Keratinocyte (primary cell): ENCODE results near the gene CHRNA5. TPM values are rescaled to one million over a fixed set of nuclear protein-coding genes. Genes with fewer than 3 reads are reported as not detected.

Experiments
- DNase-seq: peaks from one replicate; pipeline ENCODE4 v3.0.0-alpha.2; 2011; ENCODE audit warnings: low read depth, missing footprints, low spot score
- FAIRE-seq: peaks from 2 replicates; lab custom pipeline; 2011; peaks lifted over from hg19 to GRCh38; lab: Jason Lieb, UNC
- H2AFZ ChIP-seq: 2 replicates; pipeline ENCODE4 v1.6.0; 2012; ENCODE audit warnings: low read length, control low read depth, inconsistent platforms; ENCODE audit not compliant: control insufficient read depth
- H3K27ac ChIP-seq: 2 replicates; pipeline ENCODE4 v1.5.1; 2011; ENCODE audit warnings: low read length; ENCODE audit not compliant: control insufficient read depth, insufficient read depth
- H3K27me3 ChIP-seq: 3 replicates; pipeline ENCODE4 v1.6.0; 2011; ENCODE audit warnings: low read length; ENCODE audit not compliant: control insufficient read depth, insufficient read depth; ENCODE audit errors: extremely low read depth
- H3K36me3 ChIP-seq, 2 experiments: 2 replicates in 1 of 2; 3 replicates in 1 of 2; pipeline ENCODE4 v1.5.1; 2011; ENCODE audit warnings: low read length in 2 of 2, mild to moderate bottlenecking in 1 of 2; ENCODE audit not compliant: control insufficient read depth in 2 of 2, insufficient read depth in 2 of 2; ENCODE audit errors: extremely low read depth in 1 of 2
- H3K4me1 ChIP-seq: 3 replicates; pipeline ENCODE4 v1.5.1; 2011; ENCODE audit warnings: low read length; ENCODE audit not compliant: control insufficient read depth, insufficient read depth; ENCODE audit errors: extremely low read depth
- H3K4me2 ChIP-seq: 3 replicates; pipeline ENCODE4 v1.6.0; 2011; ENCODE audit warnings: low read depth, low read length; ENCODE audit not compliant: control insufficient read depth, insufficient read depth; ENCODE audit errors: extremely low read depth
- H3K4me3 ChIP-seq, 3 experiments: fragments of 200-600 bp in 1 of 3; sonication (generic) in 1 of 3; 2 replicates in 2 of 3; 3 replicates in 1 of 3; pipeline ENCODE4 v1.5.1; 2011 to 2016; ENCODE audit warnings: low read length in 3 of 3, mild to moderate bottlenecking in 3 of 3, control low read depth in 2 of 3, inconsistent platforms in 1 of 3, low read depth in 1 of 3, mixed read lengths in 1 of 3, mixed run types in 1 of 3, moderate library complexity in 1 of 3; ENCODE audit not compliant: control insufficient read depth in 2 of 3, insufficient read depth in 2 of 3; ENCODE audit errors: extremely low read depth in 1 of 3
- H3K79me2 ChIP-seq: 2 replicates; pipeline ENCODE4 v1.6.0; 2012; ENCODE audit warnings: low read length; ENCODE audit not compliant: control insufficient read depth, insufficient read depth
- H3K9ac ChIP-seq: 3 replicates; pipeline ENCODE4 v1.6.0; 2011; ENCODE audit warnings: low read length; ENCODE audit not compliant: control insufficient read depth, insufficient read depth; ENCODE audit errors: extremely low read depth
- H3K9me1 ChIP-seq: 3 replicates; pipeline ENCODE4 v1.6.0; 2011; ENCODE audit warnings: low read length; ENCODE audit not compliant: control insufficient read depth, insufficient read depth; ENCODE audit errors: extremely low read depth
- H3K9me3 ChIP-seq: 2 replicates; pipeline ENCODE4 v1.5.1; 2012; ENCODE audit warnings: low read depth, low read length; ENCODE audit not compliant: control insufficient read depth
- H4K20me1 ChIP-seq: 3 replicates; pipeline ENCODE4 v1.6.0; 2011; ENCODE audit warnings: low read length; ENCODE audit not compliant: control insufficient read depth, insufficient read depth; ENCODE audit errors: extremely low read depth
- CTCF ChIP-seq, 3 experiments: IDR thresholded peaks in 1 of 3; conservative IDR thresholded peaks in 1 of 3; optimal IDR thresholded peaks in 1 of 3; 2 replicates in 2 of 3; 3 replicates in 1 of 3; pipeline versions ENCODE3 to v1.5.1; 2011; ENCODE audit warnings: low read length in 3 of 3, mild to moderate bottlenecking in 3 of 3, moderate library complexity in 2 of 3, control low read depth in 1 of 3, inconsistent platforms in 1 of 3; ENCODE audit not compliant: insufficient read depth in 2 of 3; ENCODE audit errors: extremely low read depth in 1 of 3
- EZH2 ChIP-seq: IDR thresholded peaks from one replicate; pipeline ENCODE4 v1.6.1; 2012; ENCODE audit warnings: inconsistent platforms, mild to moderate bottlenecking, low read length, moderate library complexity
- dilution Hi-C: fragments of 300-500 bp; cut with MboI; formaldehyde crosslinking; loops from one replicate; pipeline ENCODE4 v1.7.0; 2020; ENCODE audit warnings: low sequenced_read_pairs; ENCODE audit not compliant: extremely low pct_ligation_motif_present
- polyA plus RNA-seq, 5 experiments: library from polyadenylated mRNA; depleted of rRNA in 3 of 5; stranded (reverse) in 3 of 5; stranded (forward) in 1 of 5; unstranded in 1 of 5; fragments of >200 nt; gene quantifications; 1 replicate in 1 of 5; 2 replicates in 3 of 5; 3 replicates in 1 of 5; pipeline versions ENCODE4 v1.2.1 to v1.2.3, GENCODE V29; 2011 to 2012; ENCODE audit warnings: missing spikeins in 2 of 5, low read depth in 1 of 5, low replicate concordance in 1 of 5

CHRNA5 gene
- polyA plus RNA-seq, 1 donor (not counting 4 experiments of a cell fraction or from before 2014, with no cell fraction given) = 10.0 TPM

GRCh38 chr15:78630886-78631633, 65.7 kb downstream of the CHRNA5 start:
- dilution Hi-C loops = no loop called here
- no peak for DNase-seq
- Histone ChIP-seq H3K79me2 (no peaks in the 10 kb centered on the region), H3K9me1 (no peaks in the 10 kb centered on the region), H3K9me3 (peaks cover 5% of the 10 kb centered on the region), H4K20me1 (no peaks in the 10 kb centered on the region), H3K36me3 (no peaks in the 10 kb centered on the region), H3K4me1 (peaks cover 16% of the 10 kb centered on the region), H3K9ac (no peak overlapping the region), H3K4me2 (no peak overlapping the region), H3K27me3 (peaks cover 5% of the 10 kb centered on the region), H3K27ac (no peak overlapping the region), H3K4me3 (no peak overlapping the region), H2AFZ (no peak overlapping the region)
- TF ChIP-seq EZH2 (no peak), CTCF (optimal IDR thresholded peaks at IDR 0.05 in 1 of 3, IDR thresholded peaks at IDR 0.05 in 1 of 3, conservative IDR thresholded peaks at IDR 0.05 in 1 of 3; ENCODE audit: extremely low read depth in 1 of 3, insufficient read depth in 2 of 3, low read length in 3 of 3) (no peak)
- no peak for FAIRE-seq

GRCh38 chr15:78633348-78633747, 68.0 kb downstream of the CHRNA5 start:
- dilution Hi-C loops = no loop called here

More at GRCh38 chr15:78633348-78633747, 68.0 kb downstream of the CHRNA5 start:
- no peak for TF ChIP-seq CTCF (optimal IDR thresholded peaks at IDR 0.05 in 1 of 3, IDR thresholded peaks at IDR 0.05 in 1 of 3, conservative IDR thresholded peaks at IDR 0.05 in 1 of 3; ENCODE audit: extremely low read depth in 1 of 3, insufficient read depth in 2 of 3, low read length in 3 of 3)
- TF ChIP-seq EZH2 = no peak
- Histone ChIP-seq H2AFZ (no peak overlapping the region), H3K79me2 (no peaks in the 10 kb centered on the region), H3K9ac (no peak overlapping the region), H3K27ac (no peak overlapping the region), H3K4me3 (no peak overlapping the region), H3K4me2 (no peak overlapping the region), H3K9me3 (peaks cover 5% of the 10 kb centered on the region), H3K36me3 (no peaks in the 10 kb centered on the region), H3K9me1 (no peaks in the 10 kb centered on the region), H4K20me1 (no peaks in the 10 kb centered on the region), H3K27me3 (peaks cover 5% of the 10 kb centered on the region), H3K4me1 (peaks cover 6% of the 10 kb centered on the region)
- FAIRE-seq = no peak
- DNase-seq = no peak
